Nephron (organoid): ENCODE results near the gene RDM1.

Source experiments
- H3K27ac Mint-ChIP-seq, 3 experiments: 2 replicates each; pipeline ENCODE4 v1.8.0; 2020; ENCODE audit warnings: mixed read lengths in 3 of 3, mild to moderate bottlenecking in 2 of 3, moderate library complexity in 1 of 3
- H3K27me3 Mint-ChIP-seq: 2 replicates; pipeline ENCODE4 v1.8.0; 2021; ENCODE audit warnings: low read depth, mild to moderate bottlenecking, moderate library complexity, mixed read lengths
- H3K36me3 Mint-ChIP-seq: 2 replicates; pipeline ENCODE4 v1.8.0; 2020; ENCODE audit warnings: low read depth, mixed read lengths
- H3K4me1 Mint-ChIP-seq: 2 replicates; pipeline ENCODE4 v1.8.0; 2020; ENCODE audit warnings: mixed read lengths
- H3K4me3 Mint-ChIP-seq, 3 experiments: 2 replicates each; pipeline ENCODE4 v1.8.0; 2020; ENCODE audit warnings: mild to moderate bottlenecking in 3 of 3, mixed read lengths in 3 of 3, moderate library complexity in 2 of 3
- H3K9me3 Mint-ChIP-seq: 2 replicates; pipeline ENCODE4 v1.8.0; 2020; ENCODE audit warnings: mixed read lengths
- CTCF ChIP-seq, 3 experiments: fragments of 200-600 bp; sonication (generic); IDR thresholded peaks; one replicate each; pipeline ENCODE4 v1.5.0; 2021; ENCODE audit warnings: antibody characterized with exemption in 3 of 3; ENCODE audit not compliant: unreplicated experiment in 3 of 3

The RDM1 gene

GRCh38 chr17:35907691-35908090, 22.9 kb downstream of the RDM1 start:
- no peak overlapping the region for H3K4me3 Mint-ChIP-seq
- H3K36me3 Mint-ChIP-seq: no peaks in the 10 kb centered on the region
- H3K9me3 Mint-ChIP-seq: peaks cover 11% of the 10 kb centered on the region
- H3K27ac Mint-ChIP-seq: no peak overlapping the region
- peaks cover 8% of the 10 kb centered on the region for H3K4me1 Mint-ChIP-seq
- no peak for TF ChIP-seq CTCF (IDR thresholded peaks at IDR 0.05; ENCODE audit: unreplicated experiment in 3 of 3)
- H3K27me3 Mint-ChIP-seq: peaks cover 4% of the 10 kb centered on the region

GRCh38 chr17:35906926-35907637, 23.5 kb downstream of the RDM1 start:
- Mint-ChIP-seq H3K27me3 (peaks cover 4% of the 10 kb centered on the region), H3K4me1 (peaks cover 10% of the 10 kb centered on the region), H3K9me3 (peaks cover 8% of the 10 kb centered on the region), H3K36me3 (no peaks in the 10 kb centered on the region), H3K4me3 (no peak overlapping the region), H3K27ac (no peak overlapping the region)
- TF ChIP-seq CTCF (IDR thresholded peaks at IDR 0.05; ENCODE audit: unreplicated experiment in 3 of 3): no peak

- H3K36me3 Mint-ChIP-seq: no peaks in the 10 kb centered on the region
- H3K4me1 Mint-ChIP-seq: peaks cover 17% of the 10 kb centered on the region
- no peak overlapping the region for H3K27ac Mint-ChIP-seq
- H3K27me3 Mint-ChIP-seq: peaks cover 6% of the 10 kb centered on the region
- no peak for TF ChIP-seq CTCF (IDR thresholded peaks at IDR 0.05; ENCODE audit: unreplicated experiment in 3 of 3)
- H3K4me3 Mint-ChIP-seq: no peak overlapping the region
- H3K9me3 Mint-ChIP-seq: peaks cover 4% of the 10 kb centered on the region
Measured at GRCh38 chr17:35906191-35906925, 24.2 kb downstream of the RDM1 start.

GRCh38 chr17:35903451-35903850, 27.1 kb downstream of the RDM1 start:
- peaks cover 7% of the 10 kb centered on the region for H3K27me3 Mint-ChIP-seq
- no peak overlapping the region for H3K4me3 Mint-ChIP-seq
- no peaks in the 10 kb centered on the region for H3K9me3 Mint-ChIP-seq
- H3K4me1 Mint-ChIP-seq: peaks cover 37% of the 10 kb centered on the region
- no peaks in the 10 kb centered on the region for H3K36me3 Mint-ChIP-seq
- no peak for TF ChIP-seq CTCF (IDR thresholded peaks at IDR 0.05; ENCODE audit: unreplicated experiment in 3 of 3)
- peak overlapping the region; percentile 39 to 79 (median 67) for H3K27ac Mint-ChIP-seq

- Mint-ChIP-seq H3K4me3 (no peak overlapping the region), H3K9me3 (no peaks in the 10 kb centered on the region), H3K36me3 (no peaks in the 10 kb centered on the region), H3K4me1 (peaks cover 42% of the 10 kb centered on the region), H3K27ac (peak overlapping the region; percentile 38 to 77 (median 76)), H3K27me3 (peaks cover 7% of the 10 kb centered on the region)
- TF ChIP-seq CTCF (IDR thresholded peaks at IDR 0.05; ENCODE audit: unreplicated experiment in 3 of 3): no peak
Measured at GRCh38 chr17:35901631-35902175, 28.9 kb downstream of the RDM1 start.
